Activated CD4-positive, alpha-beta T cell treated with anti-CD3 and anti-CD28 coated beads for 1 hour (primary cell): Measurements from ENCODE around the gene CISD2.
A peak's percentile ranks its signal among the peaks of the same experiment; 100 is the strongest.
"Not testable (repeated sequence)": the region's sequence is repeated elsewhere in the genome, so short reads cannot be mapped to it uniquely, and the experiment has no call there.

Experiments
- DNase-seq: peaks from one replicate; pipeline ENCODE4 v3.0.0-alpha.2; 2020

CISD2 gene, protein sequence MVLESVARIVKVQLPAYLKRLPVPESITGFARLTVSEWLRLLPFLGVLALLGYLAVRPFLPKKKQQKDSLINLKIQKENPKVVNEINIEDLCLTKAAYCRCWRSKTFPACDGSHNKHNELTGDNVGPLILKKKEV

DNA sequence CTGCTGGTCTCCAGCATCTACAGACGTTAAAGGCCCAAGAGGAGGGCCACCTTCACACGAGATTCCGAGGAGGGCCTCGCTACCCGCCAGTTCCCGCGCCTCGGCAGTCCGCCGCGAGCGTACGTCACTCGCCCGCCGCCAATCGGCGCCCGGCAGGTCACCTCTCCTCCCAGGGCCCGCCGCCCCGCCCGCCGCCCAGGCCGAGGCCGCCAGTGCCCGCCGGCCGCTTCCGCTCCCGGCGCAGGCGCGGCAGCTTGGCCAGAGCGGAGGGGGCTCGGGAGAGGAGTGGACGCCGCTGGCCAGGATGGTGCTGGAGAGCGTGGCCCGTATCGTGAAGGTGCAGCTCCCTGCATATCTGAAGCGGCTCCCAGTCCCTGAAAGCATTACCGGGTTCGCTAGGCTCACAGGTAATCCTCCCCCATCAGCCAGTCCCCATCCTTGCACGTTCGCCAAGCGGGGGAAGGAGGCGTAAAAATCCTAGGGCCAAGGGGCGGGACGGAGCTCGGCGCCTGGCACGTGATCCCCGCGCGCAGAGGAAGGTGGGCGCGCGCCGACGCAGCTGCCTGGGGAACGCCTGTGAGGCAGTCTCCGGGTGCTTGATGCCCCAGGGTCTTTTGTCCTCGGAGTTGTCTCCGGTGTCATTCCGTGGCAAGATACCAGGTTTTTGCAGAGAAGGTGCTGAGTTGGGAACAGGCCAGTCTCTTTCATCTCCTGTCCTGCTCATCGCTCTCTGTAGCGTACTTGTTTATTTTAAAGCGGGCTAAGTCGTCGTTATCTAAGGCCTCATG is at the start of gene CISD2:
Gene CISD2, plus strand, starts transcription at position 212 of the 788 bp plus-strand sequence. Its CDS starts 93 bp downstream, at position 305.
- peak; percentile 79 for DNase-seq

DNA sequence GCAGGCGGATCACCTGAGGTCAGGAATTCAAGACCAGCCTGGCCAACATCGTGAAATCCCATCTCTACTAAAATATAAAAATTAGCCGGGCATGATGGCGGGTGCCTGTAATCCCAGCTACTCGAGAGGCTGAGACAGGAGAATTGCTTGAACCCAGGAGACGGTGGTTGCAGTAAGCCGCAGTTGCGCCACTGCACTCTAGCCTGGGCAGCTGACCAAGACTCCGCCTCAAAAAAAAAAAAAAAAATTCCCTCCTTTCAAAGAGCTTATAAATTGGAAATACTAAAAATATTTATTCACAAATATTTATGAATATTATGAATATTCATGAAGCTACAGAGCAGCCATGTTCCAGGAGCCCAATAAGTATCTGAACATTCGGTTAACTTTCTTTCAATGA is 49.7 kb upstream of the CISD2 start:
- not testable (repeated sequence) for DNase-seq

DNA sequence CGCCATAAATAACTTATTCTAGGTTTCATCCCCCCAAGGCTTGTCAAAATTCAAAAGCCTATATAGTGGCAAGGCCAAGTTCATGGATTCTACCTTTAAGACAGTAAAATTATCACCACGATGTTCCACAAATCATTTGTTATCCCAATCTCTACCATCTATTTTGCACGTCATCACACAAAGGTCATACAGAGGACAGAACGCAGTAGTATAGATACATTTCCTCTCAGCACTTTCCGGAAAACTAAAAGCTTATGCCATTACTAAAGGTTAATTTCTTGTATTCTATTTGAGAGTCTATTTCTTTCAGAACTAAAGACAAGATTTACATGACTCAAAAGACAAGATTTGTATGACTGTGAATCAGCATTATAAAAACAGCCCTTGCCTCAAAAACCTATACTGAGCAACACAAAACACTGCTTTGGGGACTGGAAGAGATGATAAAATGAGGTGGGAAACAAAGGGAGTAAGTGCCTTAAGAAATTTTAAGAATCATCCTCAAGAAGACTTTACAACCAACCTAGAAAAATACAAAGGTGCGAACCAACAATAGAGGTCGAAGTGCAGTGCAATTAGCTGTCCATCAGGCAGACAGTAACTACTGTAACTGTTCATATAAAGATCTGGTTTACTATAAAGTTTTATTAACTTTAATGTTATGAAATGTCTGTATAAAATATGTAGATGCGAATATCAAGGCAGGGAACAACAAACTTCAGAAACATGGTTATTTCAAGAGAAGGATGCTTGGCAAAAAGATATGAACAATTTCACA is 49.0 kb upstream of the CISD2 start:
- DNase-seq = no peak

DNA sequence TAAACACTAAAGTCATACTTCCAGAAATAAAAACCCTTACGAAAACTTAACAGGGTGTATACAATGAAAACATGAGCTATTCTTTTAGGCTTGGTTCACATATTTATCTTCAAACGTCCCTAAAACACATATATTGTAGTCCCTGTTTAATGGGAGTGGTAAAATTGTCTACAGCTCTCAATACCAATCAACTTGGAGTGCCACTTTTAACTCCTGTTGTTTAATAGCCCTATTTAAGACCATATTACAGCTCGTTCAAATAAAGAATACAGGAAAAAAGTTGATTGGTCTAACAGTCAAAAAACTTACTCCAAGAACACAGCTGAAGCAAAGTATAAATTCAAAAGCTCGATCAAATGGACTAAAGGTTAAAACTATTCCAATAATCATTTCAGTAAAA is 45.3 kb upstream of the CISD2 start:
- DNase-seq = no peak

DNA sequence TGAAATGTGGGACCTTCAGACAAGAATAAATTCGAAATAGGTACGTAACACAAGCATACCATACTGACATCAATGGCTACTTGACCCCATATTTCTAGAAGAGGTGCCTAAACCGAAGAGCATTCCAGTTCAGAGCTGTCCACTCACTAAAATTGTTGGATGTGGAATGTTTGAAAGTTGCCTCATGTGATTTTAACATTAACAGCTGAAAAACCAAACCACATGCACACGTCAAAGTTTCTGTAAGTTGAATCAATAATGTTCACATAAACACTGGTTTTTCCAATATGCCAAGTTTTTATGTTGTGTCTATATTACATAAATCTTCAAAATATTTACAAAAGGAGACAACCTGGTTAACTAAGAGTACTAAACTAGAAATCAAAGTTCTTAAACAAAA is 44.9 kb upstream of the CISD2 start:
- no peak for DNase-seq

DNA sequence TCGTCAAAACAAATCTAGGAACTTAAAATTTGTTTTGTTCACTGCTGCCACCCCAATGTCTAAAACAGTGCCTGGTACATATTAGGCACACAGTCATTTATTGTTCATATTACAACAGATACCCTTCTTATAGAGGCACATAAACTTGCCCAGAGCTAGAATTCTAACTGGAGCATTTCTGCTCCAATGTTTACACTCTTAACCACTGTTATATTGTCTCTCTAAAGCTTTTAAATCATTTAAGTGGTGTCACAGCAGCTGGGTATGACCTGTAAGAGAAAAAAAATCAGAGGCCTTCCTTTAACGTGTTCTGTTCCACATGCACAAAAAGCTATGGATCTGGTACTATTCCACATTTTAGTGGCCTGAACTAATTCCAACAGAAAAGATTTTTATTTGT is 44.4 kb upstream of the CISD2 start:
- no peak for DNase-seq

DNA sequence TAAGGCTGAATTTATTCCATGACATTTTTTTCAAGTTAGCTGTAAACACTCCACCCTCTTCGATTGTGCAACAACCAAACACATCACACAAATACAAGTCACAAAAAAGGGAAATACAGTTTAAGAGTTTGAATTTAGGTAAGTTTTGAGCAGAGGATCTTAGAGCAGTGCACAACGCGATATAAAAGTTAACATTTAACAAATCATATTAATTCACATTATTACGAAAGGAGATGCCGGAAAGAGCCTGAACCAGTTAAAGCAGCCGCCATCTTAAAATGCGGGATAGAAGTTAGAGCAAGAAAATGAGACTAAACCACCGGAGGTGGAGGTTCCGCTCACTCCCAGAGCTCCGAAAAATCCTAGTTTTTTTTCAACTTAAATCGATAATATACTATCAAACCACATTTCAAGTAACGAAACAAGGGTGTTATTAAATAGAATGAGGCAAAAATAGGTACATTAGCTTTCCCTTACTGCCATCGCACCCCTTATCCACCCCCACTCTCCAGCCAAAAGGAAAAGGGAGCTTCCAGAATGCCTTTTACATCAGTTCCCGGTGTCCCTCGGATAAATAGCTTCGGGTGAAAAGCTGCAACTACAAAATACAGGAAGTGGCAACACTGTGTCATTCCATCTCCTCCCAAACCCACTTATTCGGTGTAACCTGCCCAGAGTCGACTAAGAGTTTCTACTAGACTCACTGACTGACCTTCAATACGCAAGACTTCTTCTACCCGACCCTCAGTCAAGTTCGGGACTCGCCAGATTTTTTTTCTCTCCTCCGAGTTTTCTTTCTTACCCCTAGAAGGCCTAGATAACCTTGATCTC is 43.3 kb upstream of the CISD2 start:
- no peak for DNase-seq

DNA sequence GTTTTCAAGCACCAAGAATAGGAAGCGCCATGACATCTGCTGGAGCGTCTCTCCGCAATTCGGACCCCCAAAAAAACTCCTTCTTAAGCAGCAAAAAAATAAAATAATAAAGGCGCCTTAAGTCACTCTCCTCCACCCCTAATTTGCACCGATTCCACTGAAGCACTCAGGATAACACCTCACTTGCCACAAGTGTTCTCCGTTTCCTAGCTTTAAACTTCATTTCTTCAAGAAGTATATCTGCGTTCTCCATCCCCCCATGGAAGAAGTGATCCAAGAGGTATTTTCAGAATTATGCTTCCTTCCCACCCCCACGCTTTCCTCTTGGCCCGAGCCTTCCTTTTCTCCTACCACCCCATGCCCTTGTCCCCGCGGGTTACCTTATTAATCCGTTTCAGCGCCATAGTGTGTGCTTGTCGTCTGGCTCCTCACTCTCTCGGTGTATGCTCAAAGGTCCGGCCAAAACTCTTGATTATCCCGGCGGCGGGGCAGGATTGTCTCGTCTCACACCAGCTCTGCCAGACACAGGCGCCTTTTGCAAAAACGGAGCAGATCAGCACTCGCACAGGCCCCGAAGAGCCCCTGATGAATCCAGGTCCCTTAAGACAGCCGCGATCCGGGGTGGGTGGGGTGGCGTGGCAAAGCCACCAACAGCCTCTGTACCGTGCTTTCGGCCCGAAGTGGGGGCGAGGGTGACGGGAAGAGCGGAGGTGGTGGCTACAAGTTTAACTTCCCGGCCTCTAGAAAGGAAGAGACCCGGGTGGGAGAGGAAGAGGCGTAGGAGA is 42.5 kb upstream of the CISD2 start:
- no peak for DNase-seq

DNA sequence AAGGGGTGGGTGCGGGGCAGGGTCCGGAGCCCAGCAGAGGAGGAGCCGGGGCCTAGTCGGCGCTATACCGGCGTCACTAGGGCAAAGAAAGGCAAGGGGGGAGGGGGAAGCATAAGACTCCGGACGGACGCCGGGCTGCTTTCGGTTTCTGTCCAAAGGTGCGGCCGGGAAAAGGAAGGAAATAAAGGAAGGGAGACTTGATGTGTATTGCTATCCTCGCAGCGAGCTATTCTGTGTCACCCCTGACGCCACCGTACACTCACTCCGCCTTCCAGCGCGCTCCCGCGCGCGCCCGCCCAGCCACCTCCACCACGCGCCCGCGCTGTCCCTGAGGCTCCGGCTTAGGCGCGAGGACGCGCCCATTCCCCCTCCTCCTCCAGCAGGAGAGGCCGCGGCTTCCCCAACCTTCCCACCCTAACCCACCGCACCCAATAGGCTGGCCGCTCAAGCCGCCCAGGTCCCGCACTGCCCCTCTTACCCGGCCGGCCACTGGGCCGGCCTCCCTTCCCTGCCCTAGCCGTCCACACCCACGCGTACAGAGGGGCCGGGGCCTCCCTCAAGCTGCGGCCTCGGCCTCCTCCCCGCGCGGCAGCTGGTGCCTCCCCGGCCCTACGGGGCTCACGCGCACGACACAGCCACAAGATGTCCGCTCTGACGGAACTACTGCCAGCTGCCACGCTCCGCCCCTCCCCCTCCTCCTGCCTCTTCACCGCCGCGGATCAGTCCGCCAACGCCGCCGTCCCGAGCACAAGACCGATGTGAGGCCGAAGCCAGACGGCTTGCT is 41.7 kb upstream of the CISD2 start, which contains the start of gene UBE2D3:
Gene UBE2D3, minus strand, starts transcription at position 662 of the 784 bp plus-strand sequence. CDS start 1,043 bp downstream, outside the sequence.
- peak; percentile 94 for DNase-seq

DNA sequence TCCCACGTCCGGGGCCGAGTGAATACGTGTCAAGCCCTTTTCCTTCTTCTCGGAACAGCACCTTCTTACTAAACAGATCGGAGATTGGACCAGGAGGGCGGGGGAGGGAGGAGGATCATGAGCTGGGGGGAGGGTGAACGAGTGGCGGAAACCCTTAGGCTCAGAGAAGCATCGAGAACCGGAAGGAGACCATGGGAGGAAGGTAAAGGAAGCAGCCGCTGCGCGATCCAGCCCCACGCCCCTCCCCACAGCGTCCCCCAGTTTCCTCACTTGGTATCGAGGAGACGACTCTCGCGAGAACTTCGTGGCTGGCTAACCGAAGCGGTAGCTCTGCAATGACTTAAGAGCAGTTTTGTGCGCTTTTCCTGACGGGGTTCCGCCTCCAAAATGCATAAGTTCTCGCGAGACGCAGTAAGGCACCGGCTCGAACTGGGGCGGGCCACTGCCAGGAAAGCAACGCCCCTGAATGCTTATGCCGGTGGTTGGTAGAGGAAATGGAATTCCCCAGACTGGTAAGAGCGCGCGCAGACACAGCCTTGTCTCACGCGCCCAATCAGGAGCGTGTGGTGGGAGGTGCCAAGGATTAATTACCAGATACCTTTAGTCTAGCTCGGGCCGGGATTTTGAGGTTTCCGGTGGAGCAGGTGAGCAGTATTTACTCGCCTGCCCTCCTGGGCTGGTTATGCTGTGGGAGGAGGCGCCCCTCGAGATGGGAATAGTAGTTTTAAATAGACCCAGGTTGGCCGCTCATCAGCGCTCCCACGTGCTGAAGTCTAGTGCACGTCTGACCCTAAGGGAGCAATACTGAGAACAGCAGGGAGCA is 40.9 kb upstream of the CISD2 start:
- DNase-seq = peak; percentile 98

DNA sequence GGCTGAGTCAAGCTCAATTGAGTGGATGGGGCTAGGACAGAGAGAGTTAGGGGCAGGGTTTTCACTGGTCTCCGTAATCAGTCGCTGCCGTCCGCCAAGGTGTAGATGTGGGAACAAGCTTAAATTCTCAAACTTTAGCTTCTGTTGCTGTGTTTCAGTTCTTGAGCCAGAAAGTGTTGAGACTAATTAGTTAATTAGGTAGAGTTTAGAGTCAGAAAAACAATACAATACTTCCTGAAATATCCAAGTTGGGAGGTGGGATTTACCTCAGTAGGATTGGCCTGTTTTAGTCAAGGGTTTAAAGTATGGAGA is 40.3 kb upstream of the CISD2 start:
- no peak for DNase-seq

DNA sequence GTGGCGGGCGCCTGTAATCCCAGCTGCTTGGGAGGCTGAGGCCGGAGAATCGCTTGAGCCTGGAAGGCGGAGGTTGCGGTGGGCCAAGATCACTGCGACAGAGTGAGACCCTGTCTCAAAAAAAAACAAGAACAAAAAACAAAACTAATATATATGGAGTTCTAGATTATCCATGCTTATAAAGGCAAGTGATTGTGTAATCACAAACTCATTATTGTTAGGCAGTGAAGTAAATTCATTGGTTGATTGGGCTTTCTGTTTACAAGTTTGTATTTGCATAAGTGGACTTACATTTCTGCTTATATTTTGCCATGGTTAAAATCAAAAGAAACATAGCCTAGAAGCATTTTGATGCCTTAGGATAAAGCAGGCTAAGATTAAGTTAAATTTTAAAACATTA is 39.0 kb upstream of the CISD2 start:
- DNase-seq = no peak

DNA sequence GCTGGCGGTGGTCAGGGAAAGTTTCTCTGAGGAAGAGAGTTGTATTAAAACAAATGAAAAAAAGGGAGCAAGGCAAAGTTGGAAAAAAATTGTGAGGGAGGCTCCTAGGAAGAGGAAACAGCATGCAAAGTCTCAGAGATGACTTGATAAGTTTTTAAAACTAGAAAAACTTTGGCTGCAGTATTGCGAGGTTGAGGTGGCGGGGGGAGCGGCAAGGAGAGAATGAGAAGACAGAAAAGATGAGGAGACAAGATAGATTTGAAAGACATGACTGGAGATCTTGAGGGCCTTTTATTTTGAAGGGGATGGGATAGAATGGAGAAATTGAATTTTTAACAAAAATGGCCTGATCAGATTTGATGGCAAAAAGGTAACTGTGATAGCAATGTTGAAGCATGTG is 36.7 kb upstream of the CISD2 start:
- DNase-seq = no peak

DNA sequence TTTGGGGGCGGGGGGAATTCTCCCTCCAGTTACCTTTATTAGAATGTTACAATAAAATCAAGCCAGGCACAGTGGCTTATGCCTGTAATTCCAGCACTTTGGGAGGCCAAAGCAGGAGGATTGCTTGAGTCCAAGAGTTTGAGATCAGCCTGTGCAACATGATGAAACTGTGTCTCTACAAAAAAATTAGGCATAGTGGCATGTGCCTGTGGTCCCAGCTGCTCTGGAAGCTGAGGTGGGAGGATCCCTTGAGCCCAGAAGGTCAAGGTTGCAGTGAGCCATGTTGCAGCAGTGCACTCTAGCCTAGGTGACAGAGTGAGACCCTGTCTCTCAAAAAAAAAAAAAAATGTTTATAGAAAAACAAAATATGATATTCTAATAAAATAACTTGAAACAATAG is 36.1 kb upstream of the CISD2 start:
- DNase-seq = no peak

DNA sequence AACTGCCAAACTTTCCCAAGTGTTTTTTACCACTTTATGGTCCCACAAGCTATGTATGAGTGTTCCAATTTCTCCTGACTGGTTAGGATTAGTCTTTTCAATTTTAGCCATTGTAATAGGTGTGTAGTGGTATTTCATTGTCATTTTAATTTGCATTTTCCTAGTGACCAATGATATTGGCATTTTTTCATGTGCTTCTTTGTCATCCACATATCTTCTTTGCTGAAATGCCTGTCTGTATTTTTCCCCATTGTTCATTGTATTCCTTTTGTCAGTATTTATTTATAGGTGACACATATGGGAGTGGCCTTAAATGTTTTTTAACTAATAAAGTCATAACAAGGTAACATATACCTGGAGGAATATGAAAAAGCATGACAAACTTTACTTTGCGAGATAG is 32.2 kb upstream of the CISD2 start:
- no peak for DNase-seq

DNA sequence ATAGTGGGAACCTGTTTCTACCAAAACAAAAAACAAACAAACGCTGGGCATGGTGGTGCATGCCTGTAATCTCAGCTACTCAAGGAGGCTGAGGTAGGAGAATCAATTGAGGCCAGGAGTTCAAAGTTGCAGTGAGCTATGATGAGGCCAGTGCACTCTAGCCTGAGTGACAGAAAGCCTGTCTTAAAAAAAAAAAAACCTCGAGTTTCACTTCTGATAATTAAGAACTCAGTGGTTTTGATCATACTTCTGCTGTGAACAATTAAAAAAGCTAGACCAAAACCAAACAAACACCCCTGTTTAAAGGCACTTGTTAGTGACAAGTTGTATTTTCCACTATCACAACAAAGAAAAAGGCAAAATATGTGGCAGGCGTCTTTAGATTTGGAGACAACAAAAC is 26.4 kb upstream of the CISD2 start:
- DNase-seq = no peak

DNA sequence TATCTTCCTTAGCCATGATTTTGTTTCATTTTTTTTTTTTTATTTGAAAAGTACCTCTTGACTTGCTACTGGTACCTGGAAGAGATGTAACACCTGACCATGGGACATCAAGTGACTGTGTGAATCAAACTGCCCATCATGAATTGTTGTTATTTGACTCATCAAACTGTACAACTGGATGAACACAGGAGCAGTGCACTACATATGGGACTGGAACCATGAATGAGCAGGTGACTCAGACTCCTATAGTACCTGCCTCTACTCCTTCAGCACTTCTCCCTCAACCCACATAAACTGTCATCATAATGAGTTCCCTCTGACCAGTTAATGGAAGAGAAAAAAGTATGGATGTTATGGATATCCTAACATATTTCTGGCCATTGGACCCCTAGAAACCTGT is 25.5 kb upstream of the CISD2 start:
- no peak for DNase-seq

DNA sequence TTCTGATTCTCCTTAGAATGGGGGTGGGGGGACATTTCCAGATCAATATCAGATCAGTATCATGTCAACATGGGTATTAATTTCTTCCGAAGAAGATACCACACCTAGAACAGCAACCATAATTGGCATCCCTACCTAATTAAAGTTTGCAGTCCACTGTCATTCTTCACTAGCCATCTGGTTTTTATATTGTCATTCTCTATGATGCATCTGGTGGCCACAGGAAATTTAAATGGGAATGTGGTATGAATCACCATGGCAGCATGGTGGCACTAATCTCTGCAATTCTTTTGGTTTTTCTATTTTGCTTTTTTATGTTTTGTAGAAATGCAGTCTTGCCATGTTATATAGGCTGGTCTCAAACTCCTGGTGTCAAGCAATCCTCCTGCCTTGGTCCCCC is 24.9 kb upstream of the CISD2 start:
- DNase-seq = no peak

DNA sequence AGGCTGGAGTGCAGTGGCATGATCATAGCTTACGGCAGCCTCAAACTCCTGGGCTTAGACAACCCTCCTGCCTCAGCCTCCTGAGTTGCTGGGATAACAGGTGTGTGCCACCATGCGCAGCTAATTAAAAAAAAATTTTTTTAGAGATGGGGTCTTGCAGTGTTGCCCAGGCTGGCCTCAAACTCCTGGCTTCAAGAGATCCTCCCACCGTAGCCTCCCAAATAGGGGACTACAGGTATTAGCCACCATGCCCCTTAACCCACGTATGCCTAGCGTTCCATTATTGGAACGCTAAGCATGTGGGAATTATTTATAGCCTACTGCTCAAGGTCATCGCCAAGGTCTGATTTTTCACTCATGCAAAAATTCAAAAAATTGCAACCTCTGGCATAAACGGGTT is 21.1 kb upstream of the CISD2 start:
- DNase-seq = no peak

DNA sequence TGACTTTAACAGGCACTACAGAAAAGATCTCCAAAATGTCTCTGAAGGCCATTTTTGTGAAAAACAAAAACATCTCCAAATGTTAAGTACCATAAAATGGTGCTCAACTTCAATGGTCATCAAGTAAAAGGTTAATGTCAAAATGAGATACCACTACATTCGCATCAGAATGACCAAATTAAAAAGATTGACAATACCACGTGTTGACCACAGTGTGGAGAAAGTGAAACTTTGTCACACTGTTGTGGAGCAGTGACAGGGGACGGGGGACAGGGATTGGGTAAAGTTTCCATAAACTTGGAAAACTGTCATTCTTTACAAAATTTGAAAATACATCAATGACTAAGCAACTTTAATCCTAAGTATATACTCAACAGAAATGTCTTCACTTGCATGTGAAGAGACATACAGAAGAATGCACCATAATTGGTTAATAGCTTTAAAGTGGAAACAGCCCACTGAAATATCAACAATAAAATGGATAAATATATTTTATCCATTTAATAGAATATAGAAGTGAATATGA is 19.1 kb upstream of the CISD2 start:
- DNase-seq = no peak
